Measurements from ENCODE around the gene MRPL14.

Gene MRPL14

DNA sequence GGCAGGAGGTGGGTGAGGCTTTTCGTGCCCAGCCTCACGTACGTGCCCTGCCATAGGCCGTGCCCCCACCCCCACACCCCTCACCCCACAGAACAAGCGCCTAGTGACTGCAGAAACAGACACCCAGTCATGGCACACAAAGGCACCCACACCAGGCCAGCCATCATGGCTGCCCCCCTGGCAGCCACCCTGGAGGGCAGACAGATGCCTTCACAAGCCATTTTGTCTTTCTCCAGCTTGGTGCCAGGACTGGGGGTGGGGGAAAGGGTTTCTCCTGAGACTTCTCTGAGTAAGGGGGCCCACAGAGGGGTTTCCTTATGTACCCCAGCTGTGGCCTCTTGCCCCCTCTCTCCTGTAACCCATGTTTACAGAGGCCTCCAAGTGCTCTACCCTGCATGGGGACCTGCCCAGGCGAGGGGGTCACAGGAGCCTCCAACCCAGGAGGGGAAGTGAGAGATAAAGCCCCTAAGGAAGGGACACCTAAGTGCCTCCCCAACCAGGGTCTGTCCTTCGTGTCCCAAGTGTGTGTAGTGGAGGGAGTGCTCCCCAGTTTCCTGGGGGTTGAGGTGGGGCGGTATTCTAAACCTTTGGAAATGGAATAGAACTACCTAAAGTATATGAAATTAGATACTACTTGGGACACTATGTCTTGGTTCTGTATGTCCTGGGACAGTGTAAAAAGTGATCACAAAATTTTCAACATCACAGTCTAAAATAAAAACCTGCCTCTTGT lies 49.9 kb downstream of the MRPL14 start:
- DNase-seq: no peak

- DNase-seq: no peak
Observed at GRCh38 chr6:44076356-44077213, 50.7 kb downstream of the MRPL14 start.

DNA sequence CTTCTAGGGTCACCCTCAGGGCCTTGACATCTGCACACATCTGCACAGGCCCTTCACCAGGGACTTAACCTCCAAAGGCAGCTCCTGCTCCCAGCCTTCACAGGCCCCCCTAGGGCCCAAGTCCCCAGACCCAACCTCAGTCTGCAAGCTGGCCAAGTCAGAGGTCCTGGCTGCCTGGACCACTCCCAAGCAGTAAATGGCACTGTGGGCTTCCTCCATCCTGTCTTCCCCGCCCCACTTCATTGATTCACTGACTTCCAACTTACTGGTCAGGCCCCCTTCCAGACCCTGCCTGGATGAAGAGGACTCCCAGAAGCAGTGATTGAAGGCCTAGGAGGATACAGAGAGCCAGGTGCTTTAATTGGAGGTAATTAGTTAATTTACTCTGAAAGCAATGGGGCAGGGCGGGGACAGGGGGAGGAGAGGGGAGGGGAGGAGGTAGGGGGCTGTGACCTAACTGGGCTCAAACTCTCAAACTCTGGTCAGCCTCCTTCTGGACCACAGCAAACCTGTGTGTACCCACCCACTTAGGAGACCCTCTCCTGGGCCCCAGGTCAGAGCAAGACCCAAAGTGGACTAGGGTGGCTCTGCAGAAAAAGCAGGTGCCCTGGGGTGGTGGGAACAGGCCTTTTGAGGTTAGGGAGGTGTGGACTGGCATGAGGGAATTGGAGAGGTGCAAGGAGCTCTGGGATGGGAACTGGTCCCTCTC lies 51.5 kb downstream of the MRPL14 start:
- DNase-seq: no peak

GRCh38 chr6:44074813-44075646 lies 52.2 kb downstream of the MRPL14 start:
- no peak for DNase-seq

GRCh38 chr6:44074439-44074812 lies 52.8 kb downstream of the MRPL14 start:
- DNase-seq: peak; percentile 61

- no peak for DNase-seq
Observed at GRCh38 chr6:44073612-44074438, 53.4 kb downstream of the MRPL14 start.

DNA sequence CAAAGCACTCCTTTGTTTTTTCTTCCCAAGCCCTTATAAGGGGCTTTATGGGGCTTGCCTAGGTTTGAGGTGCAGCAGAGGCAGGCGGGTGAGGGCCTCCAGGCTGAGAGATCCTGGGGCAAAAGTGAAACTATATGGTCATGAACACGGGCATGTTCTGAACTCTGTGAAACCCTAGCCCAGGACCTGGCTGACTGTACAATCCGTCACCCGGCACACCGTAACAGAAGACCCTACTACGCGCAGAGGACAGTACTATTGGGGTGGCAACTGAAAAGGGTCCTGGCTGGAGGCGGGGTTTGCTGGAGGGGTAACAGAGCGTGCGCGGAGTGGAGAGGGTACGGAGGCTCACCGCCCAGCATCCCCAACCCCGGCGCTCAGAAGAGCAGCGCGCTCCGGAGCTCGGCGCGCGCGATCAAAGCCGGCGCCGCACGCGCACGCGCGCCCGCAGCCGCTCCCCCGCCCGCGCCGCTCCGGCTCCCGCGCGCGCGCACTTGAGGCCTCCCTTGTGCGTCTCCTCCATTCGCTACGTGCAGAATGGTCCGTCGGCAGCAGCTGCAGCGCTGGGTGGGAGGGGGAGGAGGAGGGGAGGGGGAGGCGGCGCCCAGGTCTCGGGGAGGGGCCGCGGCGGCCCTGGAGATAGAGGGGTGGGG lies 54.2 kb downstream of the MRPL14 start:
- DNase-seq: peak; percentile 56

- no peak for DNase-seq
Observed at GRCh38 chr6:44072452-44072958, 54.7 kb downstream of the MRPL14 start.

- no peak for DNase-seq
Observed at GRCh38 chr6:44071670-44072451, 55.4 kb downstream of the MRPL14 start.

GRCh38 chr6:44068607-44069296 lies 58.5 kb downstream of the MRPL14 start:
- no peak for DNase-seq

- no peak for DNase-seq
Observed at GRCh38 chr6:44067173-44068139, 59.8 kb downstream of the MRPL14 start.

DNA sequence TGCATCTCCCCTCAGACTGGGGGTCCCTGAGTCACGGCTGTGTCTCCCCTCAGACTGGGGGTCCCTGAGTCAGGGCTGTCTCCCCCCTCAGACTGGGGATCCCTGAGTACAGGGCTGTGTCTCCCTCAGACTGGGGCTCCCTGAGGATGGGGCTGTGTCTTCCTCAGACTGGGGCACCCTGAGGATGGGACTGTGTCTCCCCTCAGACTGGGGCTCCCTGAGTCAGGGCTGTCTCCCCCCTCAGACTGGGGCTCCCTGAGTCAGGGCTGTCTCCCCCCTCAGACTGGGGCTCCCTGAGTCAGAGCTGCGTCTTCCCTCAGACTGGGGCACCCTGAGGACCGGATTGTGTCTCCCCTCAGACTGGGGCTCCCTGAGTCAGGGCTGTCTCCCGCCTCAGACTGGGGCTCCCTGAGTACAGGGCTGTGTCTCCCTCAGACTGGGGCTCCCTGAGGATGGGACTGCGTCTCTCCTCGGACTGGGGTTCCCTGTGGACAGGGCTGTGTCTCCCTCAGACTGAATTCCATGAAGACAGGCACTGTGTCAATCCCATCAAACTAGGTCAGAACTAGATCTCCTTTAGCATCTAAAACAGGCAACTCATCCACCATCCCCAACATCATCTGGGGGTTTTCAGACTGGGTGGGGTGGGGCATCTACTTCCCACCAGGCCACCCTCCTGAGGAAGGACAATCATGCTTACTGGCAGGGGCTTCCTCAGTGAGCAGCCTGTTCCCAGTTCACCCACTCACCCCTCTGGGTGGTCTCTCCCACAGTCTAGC lies 60.7 kb downstream of the MRPL14 start:
- no peak for DNase-seq

- DNase-seq: no peak
Observed at GRCh38 chr6:44065443-44066140, 61.7 kb downstream of the MRPL14 start.

DNA sequence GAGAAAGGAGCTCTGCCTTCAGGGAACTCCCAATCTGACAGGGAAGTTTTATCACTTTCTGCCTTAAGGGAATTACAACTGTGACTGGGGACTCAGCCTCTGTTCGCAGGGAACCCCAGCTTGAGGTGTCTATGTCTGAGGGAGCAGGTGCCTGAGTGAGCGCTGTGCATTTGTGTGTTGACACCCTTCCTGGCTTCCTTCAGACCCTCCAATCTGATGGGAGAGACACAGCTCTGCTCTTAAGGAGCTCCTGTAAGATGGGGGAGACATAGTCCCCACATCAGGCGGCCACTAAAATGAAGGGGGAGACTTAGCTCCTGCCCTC lies 62.3 kb downstream of the MRPL14 start:
- no peak for DNase-seq

GRCh38 chr6:44064089-44064947 lies 62.9 kb downstream of the MRPL14 start:
- no peak for DNase-seq

GRCh38 chr6:44063561-44064059 lies 63.6 kb downstream of the MRPL14 start:
- DNase-seq: no peak
